Glutamatergic neuron (in vitro differentiated cells): ENCODE measurements around the gene PCSK1N. TPM values are rescaled to one million over a fixed set of nuclear protein-coding genes. Genes with fewer than 3 reads are reported as not detected.

Experiments
- DNase-seq: peaks from one replicate; pipeline ENCODE4 v3.0.0; 2022
- H3K27ac Mint-ChIP-seq: one replicate; pipeline ENCODE4 v1.8.0; 2020; ENCODE audit warnings: mild to moderate bottlenecking, mixed read lengths, inconsistent platforms; ENCODE audit not compliant: unreplicated experiment
- H3K27me3 Mint-ChIP-seq: one replicate; pipeline ENCODE4 v1.8.0; 2020; ENCODE audit warnings: mild to moderate bottlenecking, moderate library complexity, mixed read lengths, inconsistent platforms; ENCODE audit not compliant: unreplicated experiment
- H3K36me3 Mint-ChIP-seq: one replicate; pipeline ENCODE4 v1.8.0; 2020; ENCODE audit warnings: mild to moderate bottlenecking, mixed read lengths, inconsistent platforms; ENCODE audit not compliant: unreplicated experiment
- H3K4me1 Mint-ChIP-seq: one replicate; pipeline ENCODE4 v1.8.0; 2020; ENCODE audit warnings: mild to moderate bottlenecking, low read depth, mixed read lengths, inconsistent platforms; ENCODE audit not compliant: unreplicated experiment
- H3K4me3 Mint-ChIP-seq: one replicate; pipeline ENCODE4 v1.8.0; 2020; ENCODE audit warnings: mild to moderate bottlenecking, mixed read lengths, inconsistent platforms; ENCODE audit not compliant: unreplicated experiment
- H3K9me3 Mint-ChIP-seq: one replicate; pipeline ENCODE4 v1.8.0; 2020; ENCODE audit warnings: mild to moderate bottlenecking, moderate library complexity, mixed read lengths, inconsistent platforms; ENCODE audit not compliant: unreplicated experiment
- total RNA-seq: library from RNA; stranded (reverse); fragmentation: NEBNext Ultra II Directional; extraction: Animal tissue kit (Norgen Biotek cat#: 25700); gene quantifications from one replicate; pipeline ENCODE4 v1.2.1, GENCODE V29; 2021; ENCODE audit not compliant: unreplicated experiment
- TF ChIP-seq, protein P1 (sequence below): fragments of 200-600 bp; sonication (generic); IDR thresholded peaks from one replicate; pipeline ENCODE4 v1.5.0; 2021; ENCODE audit not compliant: partially characterized antibody, unreplicated experiment

PCSK1N gene
- total RNA-seq, 1 donor from 2014 or later, result 127 TPM

DNA sequence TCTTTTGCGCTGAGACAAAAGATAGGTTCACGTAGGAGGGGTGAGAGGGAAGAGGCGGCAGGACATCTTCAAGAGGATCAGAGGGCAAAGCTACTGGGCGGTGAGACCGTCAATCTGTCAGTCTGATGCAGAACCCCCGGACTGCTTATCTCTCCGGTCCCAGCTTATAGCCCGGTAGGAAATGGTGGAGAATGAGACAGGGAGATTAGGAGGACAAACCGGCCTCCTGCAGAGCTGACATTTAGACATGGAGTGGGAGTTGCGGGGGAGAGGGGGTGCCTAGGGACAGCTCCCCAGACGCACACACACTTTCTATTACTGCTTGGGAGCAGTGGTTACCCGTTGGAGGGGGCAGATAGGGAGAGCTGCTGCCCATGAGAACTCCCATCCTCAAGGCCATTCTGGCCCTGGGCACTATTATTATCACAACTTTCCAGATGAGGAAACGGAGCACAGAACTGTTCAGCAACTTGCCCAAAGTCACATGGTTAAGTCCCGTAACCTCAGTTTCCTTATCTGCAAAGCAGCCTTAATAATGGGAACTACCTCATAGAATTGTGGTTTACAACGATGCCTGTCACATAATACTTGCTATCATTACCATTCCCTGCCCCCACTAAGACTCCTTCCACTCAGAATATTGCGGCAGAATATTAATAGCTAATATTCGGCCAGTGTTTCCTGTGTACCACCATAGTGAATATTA lies 34.7 kb downstream of the PCSK1N start:
- no peak for DNase-seq
- H3K36me3 Mint-ChIP-seq, result no peaks in the 10 kb centered on the region
- no peaks in the 10 kb centered on the region for H3K4me1 Mint-ChIP-seq
- TF ChIP-seq, protein P1, sequence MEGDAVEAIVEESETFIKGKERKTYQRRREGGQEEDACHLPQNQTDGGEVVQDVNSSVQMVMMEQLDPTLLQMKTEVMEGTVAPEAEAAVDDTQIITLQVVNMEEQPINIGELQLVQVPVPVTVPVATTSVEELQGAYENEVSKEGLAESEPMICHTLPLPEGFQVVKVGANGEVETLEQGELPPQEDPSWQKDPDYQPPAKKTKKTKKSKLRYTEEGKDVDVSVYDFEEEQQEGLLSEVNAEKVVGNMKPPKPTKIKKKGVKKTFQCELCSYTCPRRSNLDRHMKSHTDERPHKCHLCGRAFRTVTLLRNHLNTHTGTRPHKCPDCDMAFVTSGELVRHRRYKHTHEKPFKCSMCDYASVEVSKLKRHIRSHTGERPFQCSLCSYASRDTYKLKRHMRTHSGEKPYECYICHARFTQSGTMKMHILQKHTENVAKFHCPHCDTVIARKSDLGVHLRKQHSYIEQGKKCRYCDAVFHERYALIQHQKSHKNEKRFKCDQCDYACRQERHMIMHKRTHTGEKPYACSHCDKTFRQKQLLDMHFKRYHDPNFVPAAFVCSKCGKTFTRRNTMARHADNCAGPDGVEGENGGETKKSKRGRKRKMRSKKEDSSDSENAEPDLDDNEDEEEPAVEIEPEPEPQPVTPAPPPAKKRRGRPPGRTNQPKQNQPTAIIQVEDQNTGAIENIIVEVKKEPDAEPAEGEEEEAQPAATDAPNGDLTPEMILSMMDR, result no peak
- H3K9me3 Mint-ChIP-seq, result peaks cover 9% of the 10 kb centered on the region
- peak overlapping the region; percentile 96 for H3K27ac Mint-ChIP-seq
- H3K27me3 Mint-ChIP-seq, result peaks cover 6% of the 10 kb centered on the region
- H3K4me3 Mint-ChIP-seq, result peak overlapping the region; percentile 95

DNA sequence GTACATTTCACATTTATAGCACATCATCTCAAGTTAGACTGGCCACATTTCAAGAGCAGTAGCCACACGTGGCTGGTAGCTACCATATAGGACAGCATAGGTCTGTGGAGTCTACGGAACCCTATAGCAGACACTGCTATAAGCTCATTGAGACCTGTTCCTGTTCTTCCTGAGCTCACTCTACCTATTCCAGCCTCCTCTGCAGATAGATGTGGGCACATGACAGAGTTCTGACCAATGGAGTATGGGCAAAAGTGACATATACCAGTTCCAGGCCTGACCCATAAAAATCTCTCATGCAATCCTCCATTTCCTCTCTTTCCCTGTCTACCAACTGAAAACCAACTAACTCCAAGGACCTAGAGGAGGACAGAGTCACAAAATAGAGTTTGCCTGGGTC lies 37.1 kb downstream of the PCSK1N start:
- Mint-ChIP-seq H3K4me3 (no peak overlapping the region), H3K9me3 (peaks cover 12% of the 10 kb centered on the region), H3K27ac (no peak overlapping the region), H3K36me3 (no peaks in the 10 kb centered on the region), H3K27me3 (peaks cover 6% of the 10 kb centered on the region), H3K4me1 (peaks cover 3% of the 10 kb centered on the region)
- DNase-seq, result no peak
- TF ChIP-seq, protein P1, result no peak

DNA sequence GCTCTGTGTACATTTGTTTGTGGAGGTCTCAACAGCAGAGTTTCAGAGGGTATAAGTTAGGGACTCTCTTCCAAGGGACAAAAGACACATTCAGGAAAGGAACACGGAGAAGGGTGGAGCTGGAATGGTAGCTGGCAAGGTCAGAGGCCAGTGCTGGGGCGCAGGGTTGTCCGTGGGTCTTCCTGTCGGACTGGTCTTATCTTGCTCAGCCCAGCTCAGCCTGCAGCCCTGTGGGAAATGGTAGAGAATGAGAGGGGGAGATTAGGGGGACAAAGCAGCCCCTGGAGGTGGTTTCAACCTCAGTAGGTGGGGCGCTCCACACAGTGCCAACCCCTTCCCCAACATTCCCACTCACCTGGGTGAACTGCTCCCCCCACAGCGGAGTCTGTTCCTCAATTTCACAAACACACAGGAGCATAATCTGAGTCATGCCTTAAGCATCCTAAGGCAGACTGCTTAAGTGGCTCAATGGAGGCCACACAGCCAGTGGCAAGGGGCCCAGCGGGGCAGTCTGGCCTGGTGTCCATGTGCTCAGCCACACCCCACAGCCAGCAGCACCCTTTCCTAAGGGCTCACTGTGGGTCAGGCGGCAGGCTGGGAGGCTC lies 40.4 kb downstream of the PCSK1N start:
- Mint-ChIP-seq H3K9me3 (peaks cover 5% of the 10 kb centered on the region), H3K27ac (no peak overlapping the region), H3K4me3 (no peak overlapping the region), H3K27me3 (no peaks in the 10 kb centered on the region), H3K36me3 (no peaks in the 10 kb centered on the region), H3K4me1 (peaks cover 3% of the 10 kb centered on the region)
- TF ChIP-seq, protein P1, result no peak
- DNase-seq, result no peak

DNA sequence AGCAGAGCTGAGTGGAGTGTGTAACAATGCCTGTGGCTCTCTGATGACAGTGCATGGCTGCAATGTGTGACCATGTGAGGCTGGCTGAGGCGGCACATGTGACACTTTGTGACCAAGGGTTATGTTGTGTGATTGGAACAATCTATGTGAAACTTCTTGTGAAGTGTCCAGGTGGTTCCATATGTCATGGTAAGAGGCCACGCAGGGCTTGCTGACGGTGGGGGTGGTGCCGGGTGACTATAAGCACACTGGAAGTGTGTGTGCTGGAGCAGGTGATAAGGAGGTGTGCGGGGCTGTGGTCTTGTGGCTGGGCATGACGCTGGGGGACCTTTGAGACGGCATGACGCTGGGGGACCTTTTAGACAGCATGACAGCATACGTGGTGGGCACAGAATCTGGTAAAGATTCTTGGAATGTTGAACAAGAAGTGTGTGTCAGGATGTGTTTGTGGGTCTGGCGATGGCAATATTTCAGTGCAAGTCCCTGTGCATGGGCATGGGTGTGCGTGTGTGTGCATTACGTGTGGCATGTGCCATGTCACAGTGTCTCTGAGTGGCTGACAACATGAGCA lies 41.0 kb downstream of the PCSK1N start:
- no peaks in the 10 kb centered on the region for H3K27me3 Mint-ChIP-seq
- peaks cover 5% of the 10 kb centered on the region for H3K9me3 Mint-ChIP-seq
- peak overlapping the region; percentile 28 for H3K27ac Mint-ChIP-seq
- H3K4me1 Mint-ChIP-seq, result peaks cover 3% of the 10 kb centered on the region
- TF ChIP-seq, protein P1, result no peak
- H3K36me3 Mint-ChIP-seq, result no peaks in the 10 kb centered on the region
- H3K4me3 Mint-ChIP-seq, result no peak overlapping the region
- no peak for DNase-seq

DNA sequence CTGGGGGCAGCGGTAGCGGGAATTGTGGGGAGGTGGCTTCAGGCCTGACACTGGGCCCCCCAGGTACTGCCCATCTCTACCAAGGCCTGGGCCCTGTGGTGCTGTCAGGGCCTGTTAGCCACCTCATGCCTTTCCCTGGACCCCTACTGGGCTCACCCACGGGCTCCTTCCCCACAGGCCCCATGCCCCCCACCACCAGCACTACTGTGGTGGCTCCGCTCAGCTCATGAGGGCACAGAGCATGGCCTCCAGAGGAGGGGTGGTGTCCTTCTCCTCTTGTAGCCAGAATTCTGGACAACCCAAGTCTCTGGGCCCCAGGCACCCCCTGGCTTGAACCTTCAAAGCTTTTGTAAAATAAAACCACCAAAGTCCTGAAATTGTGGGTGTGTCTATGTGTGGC lies 41.5 kb downstream of the PCSK1N start:
- no peaks in the 10 kb centered on the region for H3K27me3 Mint-ChIP-seq
- TF ChIP-seq, protein P1, result no peak
- H3K9me3 Mint-ChIP-seq, result peaks cover 5% of the 10 kb centered on the region
- no peak for DNase-seq
- H3K27ac Mint-ChIP-seq, result no peak overlapping the region
- H3K4me1 Mint-ChIP-seq, result peaks cover 3% of the 10 kb centered on the region
- H3K4me3 Mint-ChIP-seq, result no peak overlapping the region
- no peaks in the 10 kb centered on the region for H3K36me3 Mint-ChIP-seq
